Measurements from ENCODE around the gene GPATCH2L. TPM values are rescaled to one million over a fixed set of nuclear protein-coding genes. Genes with fewer than 3 reads are reported as not detected.

GPATCH2L gene
- total and polyA plus RNA-seq, 2 donors (not counting 1 experiment from before 2014, with no cell fraction given) = 17.4 to 82.7 TPM

DNA sequence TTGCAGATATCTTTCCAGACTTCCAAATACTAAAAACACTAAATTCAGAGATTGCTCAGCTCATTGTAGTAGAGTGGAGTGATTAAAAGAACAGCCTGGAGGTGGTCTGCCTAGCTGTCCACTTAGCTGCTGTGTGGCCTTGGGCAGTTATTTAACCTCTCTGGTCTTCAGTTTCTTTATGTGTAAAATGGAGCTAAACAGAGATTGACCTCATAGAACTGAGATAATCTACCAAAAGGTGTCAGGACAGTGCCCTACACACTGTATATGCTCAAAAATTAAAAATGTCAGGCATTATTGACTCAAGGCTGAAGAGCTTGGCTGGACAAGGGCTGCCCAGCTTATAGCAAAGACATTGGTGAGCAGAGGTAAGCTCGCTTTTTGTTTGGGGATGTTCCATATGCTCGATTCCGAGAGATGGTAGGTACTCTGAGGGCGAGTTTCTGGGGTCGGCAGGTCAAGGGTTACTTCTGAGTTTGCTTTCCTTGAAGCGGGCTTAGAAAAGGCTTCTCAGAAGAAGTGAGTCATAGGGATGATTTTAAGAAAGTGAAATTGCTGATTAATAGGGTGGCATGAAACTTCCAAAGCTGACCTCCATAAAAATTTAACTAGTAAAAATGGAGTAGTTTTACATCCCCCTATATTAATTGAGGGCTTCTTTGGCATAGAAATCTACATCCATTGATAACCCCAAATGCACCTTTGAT is 107.5 kb downstream of the GPATCH2L start:
- H3K9me3 ChIP-seq (ENCODE audit: control extremely low read depth in 1 of 3, control insufficient read depth in 2 of 3, insufficient read depth in 1 of 3, low read length in 2 of 3) = peaks cover 0 to 3% (median 0%) of the 10 kb centered on the region in 3 donors
- H3K9ac ChIP-seq (ENCODE audit: low read length) = no peak overlapping the region
- H3K4me1 ChIP-seq (ENCODE audit: control insufficient read depth in 2 of 2, insufficient read depth in 2 of 2, low read length in 2 of 2) = no peaks in the 10 kb centered on the region
- Mint-ChIP-seq H3K9me3 (ENCODE audit: insufficient read depth) (no peaks in the 10 kb centered on the region), H3K27me3 (peaks cover 20% of the 10 kb centered on the region), H3K27ac (no peak overlapping the region), H3K4me3 (no peak overlapping the region), H3K4me1 (no peaks in the 10 kb centered on the region)
- H3K4me3 ChIP-seq (ENCODE audit: control extremely low read depth in 1 of 5, extremely low read depth in 1 of 5, insufficient read depth in 1 of 5, low read depth in 2 of 5, low read length in 4 of 5) = no peak overlapping the region
- ATAC-seq (ENCODE audit: low read depth) = no peak
- DNase-seq = no peak
- CTCF ChIA-PET = interaction anchor here (0.6 kb wide), 1 partner anchor 137 kb away, joined by 3 read pairs; no protein-coding TSS in a partner anchor
- H3K27me3 ChIP-seq (replicated peaks in 1 of 4; ENCODE audit: control extremely low read depth in 1 of 4, control insufficient read depth in 3 of 4, insufficient read depth in 4 of 4, low read length in 3 of 4) = no peaks in the 10 kb centered on the region
- no peaks in the 10 kb centered on the region for H3K79me2 ChIP-seq (ENCODE audit: control insufficient read depth, insufficient read depth, low read length)
- H3K4me2 ChIP-seq (replicated peaks; ENCODE audit: low read depth, low read length, poor library complexity, severe bottlenecking) = no peak overlapping the region
- H3K36me3 ChIP-seq (replicated peaks in 1 of 2; ENCODE audit: control extremely low read depth in 1 of 2, control insufficient read depth in 1 of 2, extremely low read depth in 1 of 2, insufficient read depth in 2 of 2, low read length in 1 of 2) = no peaks in the 10 kb centered on the region
- TF ChIP-seq, protein P1, sequence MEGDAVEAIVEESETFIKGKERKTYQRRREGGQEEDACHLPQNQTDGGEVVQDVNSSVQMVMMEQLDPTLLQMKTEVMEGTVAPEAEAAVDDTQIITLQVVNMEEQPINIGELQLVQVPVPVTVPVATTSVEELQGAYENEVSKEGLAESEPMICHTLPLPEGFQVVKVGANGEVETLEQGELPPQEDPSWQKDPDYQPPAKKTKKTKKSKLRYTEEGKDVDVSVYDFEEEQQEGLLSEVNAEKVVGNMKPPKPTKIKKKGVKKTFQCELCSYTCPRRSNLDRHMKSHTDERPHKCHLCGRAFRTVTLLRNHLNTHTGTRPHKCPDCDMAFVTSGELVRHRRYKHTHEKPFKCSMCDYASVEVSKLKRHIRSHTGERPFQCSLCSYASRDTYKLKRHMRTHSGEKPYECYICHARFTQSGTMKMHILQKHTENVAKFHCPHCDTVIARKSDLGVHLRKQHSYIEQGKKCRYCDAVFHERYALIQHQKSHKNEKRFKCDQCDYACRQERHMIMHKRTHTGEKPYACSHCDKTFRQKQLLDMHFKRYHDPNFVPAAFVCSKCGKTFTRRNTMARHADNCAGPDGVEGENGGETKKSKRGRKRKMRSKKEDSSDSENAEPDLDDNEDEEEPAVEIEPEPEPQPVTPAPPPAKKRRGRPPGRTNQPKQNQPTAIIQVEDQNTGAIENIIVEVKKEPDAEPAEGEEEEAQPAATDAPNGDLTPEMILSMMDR (IDR thresholded peaks at IDR 0.05) = no peak
- no peak for TF ChIP-seq EZH2 (IDR thresholded peaks at IDR 0.05; ENCODE audit: borderline replicate concordance, insufficient read depth, low read depth, low read length, poor library complexity, severe bottlenecking)
- no peak overlapping the region for H3K27ac ChIP-seq (ENCODE audit: low read length in 2 of 2)
- POLR2A ChIA-PET = no interaction called here
- no peaks in the 10 kb centered on the region for H4K20me1 ChIP-seq (ENCODE audit: control insufficient read depth, insufficient read depth, low read length, poor library complexity, severe bottlenecking)
- no peak overlapping the region for H2AFZ ChIP-seq (ENCODE audit: insufficient read depth, low read depth, low read length, poor library complexity, severe bottlenecking)
- intact Hi-C loops (cut with micrococcal nuclease) = no loop called here
- 98% methylated on average over 5 of the region's 6 CpGs for WGBS (ENCODE audit: insufficient coverage)

DNA sequence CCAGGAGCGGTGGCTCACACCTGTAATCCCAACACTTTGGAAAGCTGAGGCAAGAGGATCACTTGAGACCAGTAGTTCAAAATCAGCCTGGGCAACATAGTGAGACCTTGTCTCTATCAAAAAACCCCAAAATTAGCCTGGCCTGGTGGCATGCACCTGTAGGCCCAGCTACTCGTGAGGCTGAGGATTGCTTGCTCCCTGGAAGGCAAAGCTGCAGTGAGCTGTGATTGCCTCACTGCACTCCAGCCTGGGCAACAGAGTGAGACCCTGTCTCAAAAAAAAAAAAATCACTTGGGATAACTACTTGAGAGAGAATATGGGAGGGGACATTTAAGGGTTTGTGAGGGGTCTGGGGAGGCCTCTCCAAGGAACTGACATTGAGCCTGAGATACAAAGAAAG is 109.0 kb downstream of the GPATCH2L start:
- Histone ChIP-seq H3K4me1 (ENCODE audit: control insufficient read depth in 2 of 2, insufficient read depth in 2 of 2, low read length in 2 of 2) (no peaks in the 10 kb centered on the region), H3K27me3 (replicated peaks in 1 of 4; ENCODE audit: control extremely low read depth in 1 of 4, control insufficient read depth in 3 of 4, insufficient read depth in 4 of 4, low read length in 3 of 4) (peaks cover 0 to 2% (median 0%) of the 10 kb centered on the region in 4 experiments), H3K79me2 (ENCODE audit: control insufficient read depth, insufficient read depth, low read length) (no peaks in the 10 kb centered on the region), H3K9ac (ENCODE audit: low read length) (no peak overlapping the region), H3K4me3 (ENCODE audit: control extremely low read depth in 1 of 5, extremely low read depth in 1 of 5, insufficient read depth in 1 of 5, low read depth in 2 of 5, low read length in 4 of 5) (no peak overlapping the region), H2AFZ (ENCODE audit: insufficient read depth, low read depth, low read length, poor library complexity, severe bottlenecking) (no peak overlapping the region), H3K9me3 (ENCODE audit: control extremely low read depth in 1 of 3, control insufficient read depth in 2 of 3, insufficient read depth in 1 of 3, low read length in 2 of 3) (peaks cover 0 to 6% (median 0%) of the 10 kb centered on the region in 3 donors), H4K20me1 (ENCODE audit: control insufficient read depth, insufficient read depth, low read length, poor library complexity, severe bottlenecking) (no peaks in the 10 kb centered on the region), H3K27ac (ENCODE audit: low read length in 2 of 2) (no peak overlapping the region), H3K36me3 (replicated peaks in 1 of 2; ENCODE audit: control extremely low read depth in 1 of 2, control insufficient read depth in 1 of 2, extremely low read depth in 1 of 2, insufficient read depth in 2 of 2, low read length in 1 of 2) (no peaks in the 10 kb centered on the region), H3K4me2 (replicated peaks; ENCODE audit: low read depth, low read length, poor library complexity, severe bottlenecking) (no peak overlapping the region)
- TF ChIP-seq EZH2 (IDR thresholded peaks at IDR 0.05; ENCODE audit: borderline replicate concordance, insufficient read depth, low read depth, low read length, poor library complexity, severe bottlenecking) = no peak
- TF ChIP-seq, protein P1 (IDR thresholded peaks at IDR 0.05) = no peak
- H3K4me3 Mint-ChIP-seq = no peak overlapping the region
- intact Hi-C loops (cut with micrococcal nuclease) = no loop called here
- peaks cover 15% of the 10 kb centered on the region for H3K27me3 Mint-ChIP-seq
- ATAC-seq (ENCODE audit: low read depth) = no peak
- H3K4me1 Mint-ChIP-seq = no peaks in the 10 kb centered on the region
- WGBS (ENCODE audit: insufficient coverage) = 50% methylated on average over 2 of the region's 2 CpGs
- H3K9me3 Mint-ChIP-seq (ENCODE audit: insufficient read depth) = no peaks in the 10 kb centered on the region
- ChIA-PET POLR2A (no interaction called here), CTCF (no interaction called here)
- H3K27ac Mint-ChIP-seq = no peak overlapping the region
- DNase-seq = no peak

Measured in B cell (primary cell).